Measurements from ENCODE around the gene FANCM. TPM values are rescaled to one million over a fixed set of nuclear protein-coding genes. Genes with fewer than 3 reads are reported as not detected.

The FANCM gene
- total RNA-seq, 1 experiment from 2014 or later: 11.9 TPM

DNA sequence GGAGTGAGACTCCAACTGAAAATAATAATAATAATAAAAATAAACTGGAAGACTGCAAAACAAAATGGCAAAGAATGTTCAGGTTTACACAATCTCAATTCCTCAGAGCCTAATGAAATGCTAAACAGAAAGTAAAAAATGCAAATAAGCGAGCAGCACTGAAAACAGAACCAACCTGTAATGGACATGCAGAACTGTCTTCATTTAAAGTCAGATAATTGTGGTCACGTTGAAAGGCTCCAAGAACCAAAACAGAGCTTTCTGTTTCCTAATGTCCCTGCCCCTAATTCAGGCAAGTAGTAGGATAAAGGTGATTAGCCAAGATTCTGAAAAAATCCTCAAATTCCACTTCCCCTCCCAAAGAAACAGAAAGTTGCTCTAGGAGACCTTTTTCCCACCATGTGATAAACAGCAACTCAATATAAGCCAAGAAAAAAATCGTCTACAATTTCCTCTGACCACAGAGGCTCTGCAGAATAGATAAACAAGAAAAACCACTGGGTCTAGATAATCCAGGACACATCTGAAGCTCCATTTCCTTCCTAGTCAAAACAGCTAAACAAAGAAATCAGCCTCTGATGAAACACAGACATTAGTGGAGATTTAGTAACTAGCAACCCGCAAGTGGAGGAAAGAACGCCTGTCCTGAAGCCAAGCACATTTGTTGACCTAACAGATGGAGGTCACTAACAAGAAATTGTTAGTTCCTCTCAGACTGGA, 114.3 kb downstream of the FANCM start:
- no peaks in the 10 kb centered on the region for H3K23me2 ChIP-seq (ENCODE audit: insufficient read length, low read depth, low read length, poor library complexity, severe bottlenecking)
- H3K9ac ChIP-seq (ENCODE audit: extremely low read depth, insufficient read length, low read length): no peak overlapping the region
- H3K27me3 Mint-ChIP-seq (ENCODE audit: low read depth): 0 out of 2 replicates have a peak, but pooled peaks cover 2% of the 10 kb centered on the region
- H4K20me1 ChIP-seq (ENCODE audit: control insufficient read depth, insufficient read depth, insufficient read length): no peaks in the 10 kb centered on the region
- no peak overlapping the region for H2AK5ac ChIP-seq (ENCODE audit: insufficient read length, low read length)
- peaks cover 16 to 20% of the 10 kb centered on the region in 2 experiments for H3K4me1 Mint-ChIP-seq
- H3K4me3 Mint-ChIP-seq: no peak overlapping the region; a peak in 1 of 5 replicates
- WGBS (ENCODE audit: extremely low coverage, insufficient read length, low lambda C conversion rate): no CpG with 5 or more reads among the region's 5 CpGs
- H3T11ph ChIP-seq (ENCODE audit: low read length): no peak overlapping the region
- no peaks in the 10 kb centered on the region for H3K27me3 ChIP-seq (ENCODE audit: insufficient read depth, low read length)
- peak overlapping the region; percentile 18 for H3K4me2 ChIP-seq (ENCODE audit: insufficient read depth, insufficient read length, low read length)
- H3K23ac ChIP-seq (ENCODE audit: insufficient read length, low read depth, low read length): no peak overlapping the region
- peaks cover 6 to 11% (median 8%) of the 10 kb centered on the region in 3 experiments; a peak in 6 of 7 replicates for H3K36me3 Mint-ChIP-seq (ENCODE audit: insufficient read depth in 1 of 3, low read depth in 3 of 3)
- H3K4ac ChIP-seq (ENCODE audit: low read depth, low read length): no peak overlapping the region
- H4K5ac ChIP-seq (ENCODE audit: insufficient read length, low read depth, low read length): no peak overlapping the region
- no peak overlapping the region for H2BK12ac ChIP-seq (ENCODE audit: insufficient read length, low read depth, low read length)
- H3K9me3 Mint-ChIP-seq: no peaks in the 10 kb centered on the region; a peak in 1 of 5 replicates
- no peaks in the 10 kb centered on the region for H3K9me3 ChIP-seq (ENCODE audit: control insufficient read depth, low read depth, low read length)
- TF ChIP-seq, protein P1, sequence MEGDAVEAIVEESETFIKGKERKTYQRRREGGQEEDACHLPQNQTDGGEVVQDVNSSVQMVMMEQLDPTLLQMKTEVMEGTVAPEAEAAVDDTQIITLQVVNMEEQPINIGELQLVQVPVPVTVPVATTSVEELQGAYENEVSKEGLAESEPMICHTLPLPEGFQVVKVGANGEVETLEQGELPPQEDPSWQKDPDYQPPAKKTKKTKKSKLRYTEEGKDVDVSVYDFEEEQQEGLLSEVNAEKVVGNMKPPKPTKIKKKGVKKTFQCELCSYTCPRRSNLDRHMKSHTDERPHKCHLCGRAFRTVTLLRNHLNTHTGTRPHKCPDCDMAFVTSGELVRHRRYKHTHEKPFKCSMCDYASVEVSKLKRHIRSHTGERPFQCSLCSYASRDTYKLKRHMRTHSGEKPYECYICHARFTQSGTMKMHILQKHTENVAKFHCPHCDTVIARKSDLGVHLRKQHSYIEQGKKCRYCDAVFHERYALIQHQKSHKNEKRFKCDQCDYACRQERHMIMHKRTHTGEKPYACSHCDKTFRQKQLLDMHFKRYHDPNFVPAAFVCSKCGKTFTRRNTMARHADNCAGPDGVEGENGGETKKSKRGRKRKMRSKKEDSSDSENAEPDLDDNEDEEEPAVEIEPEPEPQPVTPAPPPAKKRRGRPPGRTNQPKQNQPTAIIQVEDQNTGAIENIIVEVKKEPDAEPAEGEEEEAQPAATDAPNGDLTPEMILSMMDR (conservative IDR thresholded peaks at IDR 0.05): no peak
- no peak overlapping the region for H3K14ac ChIP-seq (ENCODE audit: insufficient read depth, low read length)
- H3K56ac ChIP-seq (ENCODE audit: insufficient read length, low read depth, low read length): no peak overlapping the region
- H2BK15ac ChIP-seq (ENCODE audit: low read depth, low read length): no peak overlapping the region
- H3K4me1 ChIP-seq (ENCODE audit: insufficient read depth, low read length): no peaks in the 10 kb centered on the region
- H2BK5ac ChIP-seq (ENCODE audit: insufficient read length, low read length): no peak overlapping the region
- DNase-seq: no peak
- H3K79me2 ChIP-seq (ENCODE audit: insufficient read depth, low read length): peaks cover 52% of the 10 kb centered on the region
- no peak overlapping the region for H2AFZ ChIP-seq (ENCODE audit: low read length)
- H3K27ac Mint-ChIP-seq: peak overlapping the region in 2 of 3 experiments; percentile 35 to 56; a peak in 4 of 7 replicates
- peaks cover 8% of the 10 kb centered on the region for H3K79me1 ChIP-seq (ENCODE audit: insufficient read depth, low read depth, low read length, poor library complexity, severe bottlenecking)
- no peak overlapping the region for H2BK120ac ChIP-seq (ENCODE audit: low read depth, low read length, poor library complexity, severe bottlenecking)
- no peak overlapping the region for H2BK20ac ChIP-seq (ENCODE audit: low read depth, low read length, poor library complexity, severe bottlenecking)
- H4K91ac ChIP-seq (ENCODE audit: insufficient read length, low read depth, low read length): no peak overlapping the region
- H4K8ac ChIP-seq (replicated peaks; ENCODE audit: insufficient read length, low read depth, low read length): no peak overlapping the region
- H3K18ac ChIP-seq (ENCODE audit: insufficient read length, low read depth, low read length): no peak overlapping the region
- H3K27ac ChIP-seq (ENCODE audit: insufficient read length, low read depth, low read length): no peak overlapping the region

Other genes with a start within 250 kb of the FANCM start
- gene KLHL28, start 174.0 kb upstream of the FANCM start, total RNA-seq (2021): 8.6 and 10.2 TPM in 2 replicates
- gene TOGARAM1, start 173.7 kb upstream of the FANCM start, total RNA-seq (2021): 9.6 and 11.4 TPM in 2 replicates
- 57.2 and 59.8 TPM in 2 replicates for gene PRPF39, start 51.8 kb upstream of the FANCM start, total RNA-seq (2021)
- gene FKBP3, start 1.4 kb upstream of the FANCM start, total RNA-seq (2021): 154 and 157 TPM in 2 replicates
- 56.1 and 60.6 TPM in 2 replicates for gene MIS18BP1, start 117.3 kb downstream of the FANCM start, total RNA-seq (2021)

Measured in H9 (cell line).